ENCODE results near the gene TTC7B. TPM values are rescaled to one million over a fixed set of nuclear protein-coding genes. Genes with fewer than 3 reads are reported as not detected.

Gene TTC7B
- total and polyA plus RNA-seq, 2 donors (not counting 3 experiments of a cell fraction or from before 2014, with no cell fraction given) = 46.8 to 76.5 TPM

DNA sequence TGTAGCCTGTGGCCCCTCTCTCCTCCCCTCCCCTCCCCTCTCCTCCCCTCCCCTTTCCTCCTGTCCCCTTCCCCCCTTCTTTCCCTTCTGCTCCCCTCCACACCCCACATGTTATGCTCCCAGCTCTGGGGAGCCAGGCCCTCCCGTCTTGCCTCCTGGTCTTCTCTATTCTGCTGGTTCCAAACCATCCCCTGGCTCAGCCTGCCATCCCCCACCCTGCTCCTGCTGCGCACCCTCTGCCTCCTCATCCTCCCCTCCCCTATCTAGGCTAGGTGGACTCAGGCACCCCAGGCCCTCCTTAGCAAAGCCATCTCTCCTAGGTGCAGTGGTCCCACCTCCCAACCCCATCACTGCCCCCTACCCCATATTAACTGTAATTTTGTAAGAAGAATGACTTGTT, 319.9 kb downstream of the TTC7B start:
- Histone ChIP-seq H2AFZ (ENCODE audit: low read depth, low read length) (no peak overlapping the region), H3K27ac (ENCODE audit: insufficient read depth, low read depth, low read length) (no peak overlapping the region), H3K79me2 (ENCODE audit: control insufficient read depth, insufficient read depth, low read length) (no peaks in the 10 kb centered on the region), H4K20me1 (replicated peaks; ENCODE audit: control insufficient read depth, extremely low read depth, insufficient read depth, low read length) (no peaks in the 10 kb centered on the region), H3K9ac (replicated peaks; ENCODE audit: extremely low read depth, insufficient read depth, low read length) (no peak overlapping the region), H3K27me3 (ENCODE audit: control insufficient read depth in 2 of 2, insufficient read depth in 2 of 2, low read length in 2 of 2) (no peaks in the 10 kb centered on the region), H3K4me2 (ENCODE audit: insufficient read depth, low read length) (no peak overlapping the region), H3K9me3 (replicated peaks; ENCODE audit: control insufficient read depth, insufficient read depth, low read length) (no peaks in the 10 kb centered on the region), H3K4me1 (ENCODE audit: control insufficient read depth, extremely low read depth, insufficient read depth, low read length) (no peaks in the 10 kb centered on the region), H3K9me1 (replicated peaks; ENCODE audit: control insufficient read depth, extremely low read depth, insufficient read depth, low read length) (no peaks in the 10 kb centered on the region), H3K4me3 (replicated peaks in 1 of 3; ENCODE audit: insufficient read depth in 1 of 3, low read depth in 1 of 3, low read length in 3 of 3) (no peak overlapping the region), H3K36me3 (ENCODE audit: control insufficient read depth in 2 of 2, extremely low read depth in 1 of 2, insufficient read depth in 2 of 2, low read length in 2 of 2) (no peaks in the 10 kb centered on the region)
- BruUV-seq (replicated peaks) = no TSS peak
- intact Hi-C loops (cut with micrococcal nuclease) = no loop called here
- ChIA-PET POLR2A (no interaction called here), CTCF (no interaction called here)
- no peak for TF ChIP-seq MYC (IDR thresholded peaks at IDR 0.05; ENCODE audit: low read depth, low read length)
- TF ChIP-seq MAX (IDR thresholded peaks at IDR 0.05; ENCODE audit: insufficient read depth, insufficient read length) = no peak
- TF ChIP-seq GATA2 (IDR thresholded peaks at IDR 0.05; ENCODE audit: insufficient read depth, insufficient read length, low read depth, low read length) = no peak
- TF ChIP-seq EZH2 (IDR thresholded peaks at IDR 0.05; ENCODE audit: borderline replicate concordance, low read depth, low read length, severe bottlenecking) = no peak
- TF ChIP-seq FOS (IDR thresholded peaks at IDR 0.05; ENCODE audit: borderline replicate concordance, insufficient read depth, low read length) = no peak
- TF ChIP-seq POLR2A (IDR thresholded peaks at IDR 0.05; ENCODE audit: low read depth, low read length) = no peak
- no peak for TF ChIP-seq JUN (IDR thresholded peaks at IDR 0.05; ENCODE audit: borderline replicate concordance, insufficient read depth, insufficient read length, low read depth)
- dilution Hi-C loops (cut with MboI; ENCODE audit: extremely low pct_ligation_motif_present, low sequenced_read_pairs) = no loop called here
- FAIRE-seq (no peak), DNase-seq (ENCODE audit: low read depth, low spot score) (no peak)

Data from endothelial cell of umbilical vein (primary cell).